H1 (cell line): ENCODE results near the gene POLR3A. TPM values are rescaled to one million over a fixed set of nuclear protein-coding genes. Genes with fewer than 3 reads are reported as not detected.

Source experiments
- ATF2 ChIP-seq: IDR thresholded peaks from 2 replicates; pipeline ENCODE4 v1.6.1; 2012; ENCODE audit warnings: low read length, inconsistent platforms
- CTCF ChIP-seq, 3 experiments: IDR thresholded peaks; 1 replicate in 2 of 3; 2 replicates in 1 of 3; pipeline versions ENCODE4 v1.5.1 to v1.6.1; 2011; ENCODE audit warnings: low read length in 3 of 3, mild to moderate bottlenecking in 3 of 3, inconsistent platforms in 2 of 3, low read depth in 1 of 3, moderate library complexity in 1 of 3; ENCODE audit not compliant: insufficient read depth in 1 of 3; ENCODE audit errors: control extremely low read depth in 1 of 3
- SP1 ChIP-seq: IDR thresholded peaks from 2 replicates; pipeline ENCODE4 v1.6.1; 2011; ENCODE audit warnings: low read depth, low read length
- SP4 ChIP-seq: IDR thresholded peaks from 2 replicates; pipeline ENCODE4 v1.6.1; 2012; ENCODE audit warnings: low read length, inconsistent platforms
- TBP ChIP-seq: IDR thresholded peaks from 2 replicates; pipeline ENCODE4 v1.6.1; 2011; ENCODE audit warnings: low read depth, low read length, improper control_type of control experiment
- ZNF274 ChIP-seq: IDR thresholded peaks from 2 replicates; pipeline ENCODE4 v1.7.0; 2012; ENCODE audit warnings: low read length, borderline replicate concordance; ENCODE audit errors: extremely low read depth
- polyA plus RNA-seq, 7 experiments: library from polyadenylated mRNA; depleted of rRNA in 3 of 7; stranded (reverse) in 5 of 7; unstranded in 2 of 7; fragments of >200 nt in 5 of 7; fragments of 200-250 nt in 2 of 7; gene quantifications; 1 replicate in 5 of 7; 2 replicates in 1 of 7; 4 replicates in 1 of 7; pipeline versions ENCODE4 v1.2.1 to v1.2.3, GENCODE V29; 2011 to 2013; ENCODE audit warnings: missing spikeins in 2 of 7, mixed read lengths in 2 of 7
- total RNA-seq: library from RNA; stranded (reverse); fragmentation: NEBNext Ultra II Directional; extraction: Animal tissue kit (Norgen Biotek cat#: 25700); gene quantifications from 2 replicates; pipeline ENCODE4 v1.2.1, GENCODE V29; 2021
- TF ChIP-seq, protein P1 (sequence below): fragments of 300-600 bp; sonication (generic); IDR thresholded peaks from 2 replicates; pipeline ENCODE4 v1.7.1; 2012; ENCODE audit warnings: low read length, moderate library complexity, mild to moderate bottlenecking, inconsistent platforms; ENCODE audit not compliant: insufficient replicate concordance

Gene POLR3A
- total and polyA plus RNA-seq, 2 of the 8 experiments (the other 6 are each of a cell fraction or from before 2014, with no cell fraction given): 11.3 to 38.6 TPM

- TF ChIP-seq, protein P1, sequence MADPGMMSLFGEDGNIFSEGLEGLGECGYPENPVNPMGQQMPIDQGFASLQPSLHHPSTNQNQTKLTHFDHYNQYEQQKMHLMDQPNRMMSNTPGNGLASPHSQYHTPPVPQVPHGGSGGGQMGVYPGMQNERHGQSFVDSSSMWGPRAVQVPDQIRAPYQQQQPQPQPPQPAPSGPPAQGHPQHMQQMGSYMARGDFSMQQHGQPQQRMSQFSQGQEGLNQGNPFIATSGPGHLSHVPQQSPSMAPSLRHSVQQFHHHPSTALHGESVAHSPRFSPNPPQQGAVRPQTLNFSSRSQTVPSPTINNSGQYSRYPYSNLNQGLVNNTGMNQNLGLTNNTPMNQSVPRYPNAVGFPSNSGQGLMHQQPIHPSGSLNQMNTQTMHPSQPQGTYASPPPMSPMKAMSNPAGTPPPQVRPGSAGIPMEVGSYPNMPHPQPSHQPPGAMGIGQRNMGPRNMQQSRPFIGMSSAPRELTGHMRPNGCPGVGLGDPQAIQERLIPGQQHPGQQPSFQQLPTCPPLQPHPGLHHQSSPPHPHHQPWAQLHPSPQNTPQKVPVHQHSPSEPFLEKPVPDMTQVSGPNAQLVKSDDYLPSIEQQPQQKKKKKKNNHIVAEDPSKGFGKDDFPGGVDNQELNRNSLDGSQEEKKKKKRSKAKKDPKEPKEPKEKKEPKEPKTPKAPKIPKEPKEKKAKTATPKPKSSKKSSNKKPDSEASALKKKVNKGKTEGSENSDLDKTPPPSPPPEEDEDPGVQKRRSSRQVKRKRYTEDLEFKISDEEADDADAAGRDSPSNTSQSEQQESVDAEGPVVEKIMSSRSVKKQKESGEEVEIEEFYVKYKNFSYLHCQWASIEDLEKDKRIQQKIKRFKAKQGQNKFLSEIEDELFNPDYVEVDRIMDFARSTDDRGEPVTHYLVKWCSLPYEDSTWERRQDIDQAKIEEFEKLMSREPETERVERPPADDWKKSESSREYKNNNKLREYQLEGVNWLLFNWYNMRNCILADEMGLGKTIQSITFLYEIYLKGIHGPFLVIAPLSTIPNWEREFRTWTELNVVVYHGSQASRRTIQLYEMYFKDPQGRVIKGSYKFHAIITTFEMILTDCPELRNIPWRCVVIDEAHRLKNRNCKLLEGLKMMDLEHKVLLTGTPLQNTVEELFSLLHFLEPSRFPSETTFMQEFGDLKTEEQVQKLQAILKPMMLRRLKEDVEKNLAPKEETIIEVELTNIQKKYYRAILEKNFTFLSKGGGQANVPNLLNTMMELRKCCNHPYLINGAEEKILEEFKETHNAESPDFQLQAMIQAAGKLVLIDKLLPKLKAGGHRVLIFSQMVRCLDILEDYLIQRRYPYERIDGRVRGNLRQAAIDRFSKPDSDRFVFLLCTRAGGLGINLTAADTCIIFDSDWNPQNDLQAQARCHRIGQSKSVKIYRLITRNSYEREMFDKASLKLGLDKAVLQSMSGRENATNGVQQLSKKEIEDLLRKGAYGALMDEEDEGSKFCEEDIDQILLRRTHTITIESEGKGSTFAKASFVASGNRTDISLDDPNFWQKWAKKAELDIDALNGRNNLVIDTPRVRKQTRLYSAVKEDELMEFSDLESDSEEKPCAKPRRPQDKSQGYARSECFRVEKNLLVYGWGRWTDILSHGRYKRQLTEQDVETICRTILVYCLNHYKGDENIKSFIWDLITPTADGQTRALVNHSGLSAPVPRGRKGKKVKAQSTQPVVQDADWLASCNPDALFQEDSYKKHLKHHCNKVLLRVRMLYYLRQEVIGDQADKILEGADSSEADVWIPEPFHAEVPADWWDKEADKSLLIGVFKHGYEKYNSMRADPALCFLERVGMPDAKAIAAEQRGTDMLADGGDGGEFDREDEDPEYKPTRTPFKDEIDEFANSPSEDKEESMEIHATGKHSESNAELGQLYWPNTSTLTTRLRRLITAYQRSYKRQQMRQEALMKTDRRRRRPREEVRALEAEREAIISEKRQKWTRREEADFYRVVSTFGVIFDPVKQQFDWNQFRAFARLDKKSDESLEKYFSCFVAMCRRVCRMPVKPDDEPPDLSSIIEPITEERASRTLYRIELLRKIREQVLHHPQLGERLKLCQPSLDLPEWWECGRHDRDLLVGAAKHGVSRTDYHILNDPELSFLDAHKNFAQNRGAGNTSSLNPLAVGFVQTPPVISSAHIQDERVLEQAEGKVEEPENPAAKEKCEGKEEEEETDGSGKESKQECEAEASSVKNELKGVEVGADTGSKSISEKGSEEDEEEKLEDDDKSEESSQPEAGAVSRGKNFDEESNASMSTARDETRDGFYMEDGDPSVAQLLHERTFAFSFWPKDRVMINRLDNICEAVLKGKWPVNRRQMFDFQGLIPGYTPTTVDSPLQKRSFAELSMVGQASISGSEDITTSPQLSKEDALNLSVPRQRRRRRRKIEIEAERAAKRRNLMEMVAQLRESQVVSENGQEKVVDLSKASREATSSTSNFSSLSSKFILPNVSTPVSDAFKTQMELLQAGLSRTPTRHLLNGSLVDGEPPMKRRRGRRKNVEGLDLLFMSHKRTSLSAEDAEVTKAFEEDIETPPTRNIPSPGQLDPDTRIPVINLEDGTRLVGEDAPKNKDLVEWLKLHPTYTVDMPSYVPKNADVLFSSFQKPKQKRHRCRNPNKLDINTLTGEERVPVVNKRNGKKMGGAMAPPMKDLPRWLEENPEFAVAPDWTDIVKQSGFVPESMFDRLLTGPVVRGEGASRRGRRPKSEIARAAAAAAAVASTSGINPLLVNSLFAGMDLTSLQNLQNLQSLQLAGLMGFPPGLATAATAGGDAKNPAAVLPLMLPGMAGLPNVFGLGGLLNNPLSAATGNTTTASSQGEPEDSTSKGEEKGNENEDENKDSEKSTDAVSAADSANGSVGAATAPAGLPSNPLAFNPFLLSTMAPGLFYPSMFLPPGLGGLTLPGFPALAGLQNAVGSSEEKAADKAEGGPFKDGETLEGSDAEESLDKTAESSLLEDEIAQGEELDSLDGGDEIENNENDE: no peak
- no peak for TF ChIP-seq SP1
- no peak for TF ChIP-seq SP4
- no peak for TF ChIP-seq ATF2
- TF ChIP-seq CTCF (IDR thresholded peaks at IDR 0.05; ENCODE audit: control extremely low read depth in 1 of 3, insufficient read depth in 1 of 3, low read depth in 1 of 3, low read length in 3 of 3): no peak
- TF ChIP-seq ZNF274: no peak
- TF ChIP-seq TBP: no peak
These were observed 87.5 kb downstream of the POLR3A start (continued) for GRCh38 chr10:77941790-77942189.
